Endothelial cell of umbilical vein (primary cell): Measurements from ENCODE around the gene AGBL3. TPM values are rescaled to one million over a fixed set of nuclear protein-coding genes. Genes with fewer than 3 reads are reported as not detected.

Experiments
- BruUV-seq: library from RNA; stranded (reverse); fragments of 400-500 nt; replicated peaks from 2 replicates; lab custom pipeline; 2021; lab: Mats Ljungman, UMichigan
- CTCF ChIA-PET: fragments of 300-600, 350-600 bp; sonication (Branson Sonifier 250); formaldehyde crosslinking; loops from one replicate; lab custom pipeline; 2021; ENCODE audit warnings: antibody characterized with exemption, inconsistent platforms; lab: Charles Lee
- POLR2A ChIA-PET: fragments of 300-600, 350-600 bp; sonication (Branson Sonifier 250); formaldehyde crosslinking; loops from one replicate; lab custom pipeline; 2021; ENCODE audit warnings: antibody characterized with exemption, inconsistent platforms; lab: Charles Lee
- DNase-seq: peaks from one replicate; pipeline ENCODE4 v3.0.0-alpha.2; 2011; ENCODE audit warnings: low read depth, low spot score
- FAIRE-seq: peaks from 2 replicates; lab custom pipeline; 2011; peaks lifted over from hg19 to GRCh38; lab: Jason Lieb, UNC
- H2AFZ ChIP-seq: 2 replicates; pipeline ENCODE4 v1.6.0; 2012; ENCODE audit warnings: low read depth, low read length, control low read depth, inconsistent platforms
- H3K27ac ChIP-seq: 2 replicates; pipeline ENCODE4 v1.5.1; 2011; ENCODE audit warnings: low read depth, mild to moderate bottlenecking, control low read depth, low read length, moderate library complexity; ENCODE audit not compliant: insufficient read depth
- H3K27me3 ChIP-seq, 2 experiments: 2 replicates each; pipeline versions ENCODE4 v1.6.0 to v1.6.1; 2011; ENCODE audit warnings: low read length in 2 of 2, mixed read lengths in 1 of 2; ENCODE audit not compliant: control insufficient read depth in 2 of 2, insufficient read depth in 2 of 2
- H3K36me3 ChIP-seq, 2 experiments: 2 replicates in 1 of 2; 3 replicates in 1 of 2; pipeline ENCODE4 v1.5.1; 2011; ENCODE audit warnings: low read length in 2 of 2, mild to moderate bottlenecking in 1 of 2, moderate library complexity in 1 of 2; ENCODE audit not compliant: control insufficient read depth in 2 of 2, insufficient read depth in 2 of 2; ENCODE audit errors: extremely low read depth in 1 of 2
- H3K4me1 ChIP-seq: 3 replicates; pipeline ENCODE4 v1.5.1; 2011; ENCODE audit warnings: mild to moderate bottlenecking, low read length; ENCODE audit not compliant: control insufficient read depth, insufficient read depth; ENCODE audit errors: extremely low read depth
- H3K4me2 ChIP-seq: 2 replicates; pipeline ENCODE4 v1.6.1; 2011; ENCODE audit warnings: low read length, control low read depth, mixed read lengths; ENCODE audit not compliant: insufficient read depth
- H3K4me3 ChIP-seq, 3 experiments: fragments of 200-600 bp in 1 of 3; sonication (generic), shearing (Covaris generic) in 1 of 3; replicated peaks in 1 of 3; 2 replicates each; pipeline ENCODE4 v1.5.1; 2011 to 2016; ENCODE audit warnings: control low read depth in 3 of 3, low read length in 3 of 3, mild to moderate bottlenecking in 2 of 3, inconsistent platforms in 1 of 3, low read depth in 1 of 3, moderate library complexity in 1 of 3; ENCODE audit not compliant: insufficient read depth in 1 of 3
- H3K79me2 ChIP-seq: 2 replicates; pipeline ENCODE4 v1.6.0; 2012; ENCODE audit warnings: low read length, inconsistent platforms; ENCODE audit not compliant: control insufficient read depth, insufficient read depth
- H3K9ac ChIP-seq: replicated peaks from 2 replicates; pipeline ENCODE3; 2011; ENCODE audit warnings: low read length, control low read depth; ENCODE audit not compliant: insufficient read depth; ENCODE audit errors: extremely low read depth
- H3K9me1 ChIP-seq: replicated peaks from 3 replicates; pipeline ENCODE4 v1.6.0; 2011; ENCODE audit warnings: mild to moderate bottlenecking, low read length; ENCODE audit not compliant: control insufficient read depth, insufficient read depth; ENCODE audit errors: extremely low read depth
- H3K9me3 ChIP-seq: replicated peaks from 2 replicates; pipeline ENCODE4 v1.5.1; 2012; ENCODE audit warnings: low read length, inconsistent platforms; ENCODE audit not compliant: control insufficient read depth, insufficient read depth
- H4K20me1 ChIP-seq: replicated peaks from 2 replicates; pipeline ENCODE3; 2011; ENCODE audit warnings: mild to moderate bottlenecking, low read length; ENCODE audit not compliant: control insufficient read depth, insufficient read depth; ENCODE audit errors: extremely low read depth
- EZH2 ChIP-seq: IDR thresholded peaks from 2 replicates; pipeline ENCODE4 v1.6.1; 2012; ENCODE audit warnings: borderline replicate concordance, low read depth, mild to moderate bottlenecking, moderate library complexity, low read length, inconsistent platforms; ENCODE audit not compliant: severe bottlenecking
- FOS ChIP-seq: IDR thresholded peaks from 2 replicates; pipeline ENCODE4 v1.6.1; 2011; ENCODE audit warnings: mild to moderate bottlenecking, low read length, moderate library complexity, borderline replicate concordance; ENCODE audit not compliant: insufficient read depth
- GATA2 ChIP-seq: IDR thresholded peaks from 2 replicates; pipeline ENCODE4 v1.7.0; 2011; ENCODE audit warnings: low read depth, mild to moderate bottlenecking, moderate library complexity, mixed read lengths, low read length; ENCODE audit not compliant: insufficient read length, insufficient read depth
- JUN ChIP-seq: IDR thresholded peaks from 2 replicates; pipeline ENCODE4 v1.6.1; 2011; ENCODE audit warnings: borderline replicate concordance, low read depth; ENCODE audit not compliant: insufficient read length, insufficient read depth
- MAX ChIP-seq: IDR thresholded peaks from 2 replicates; pipeline ENCODE4 v1.6.1; 2011; ENCODE audit not compliant: insufficient read depth, insufficient read length
- MYC ChIP-seq: IDR thresholded peaks from one replicate; pipeline ENCODE4 v1.6.1; 2011; ENCODE audit warnings: mild to moderate bottlenecking, low read depth, low read length
- POLR2A ChIP-seq: IDR thresholded peaks from 2 replicates; pipeline ENCODE4 v1.6.1; 2012; ENCODE audit warnings: low read depth, mild to moderate bottlenecking, control low read depth, low read length
- POLR2AphosphoS5 ChIP-seq: IDR thresholded peaks from 2 replicates; pipeline ENCODE4 v1.6.1; 2012; ENCODE audit warnings: low read depth, mild to moderate bottlenecking, control low read depth, low read length, moderate library complexity; ENCODE audit not compliant: insufficient read depth
- dilution Hi-C: fragments of 300-500 bp; cut with MboI; formaldehyde crosslinking; loops from one replicate; pipeline ENCODE4 v1.15.0; 2019; ENCODE audit warnings: low sequenced_read_pairs; ENCODE audit not compliant: extremely low pct_ligation_motif_present
- intact Hi-C: fragments of 100-400 bp; cut with micrococcal nuclease; formaldehyde crosslinking; loops from one replicate; pipeline ENCODE4 v1.10.0; 2022
- polyA plus RNA-seq, 4 experiments: library from polyadenylated mRNA; depleted of rRNA in 3 of 4; stranded (reverse) in 3 of 4; unstranded in 1 of 4; fragments of >200 nt; gene quantifications; 2 replicates each; pipeline versions ENCODE4 v1.2.1 to v1.2.3, GENCODE V29; 2011 to 2012; ENCODE audit warnings: missing spikeins in 1 of 4
- total RNA-seq: library from RNA; stranded (reverse); gene quantifications from 2 replicates; pipeline ENCODE4 v1.2.3, GENCODE V29; 2021
- TF ChIP-seq, protein P1 (sequence below), 2 donors: IDR thresholded peaks; 1 replicate in 1 of 2; 2 replicates in 1 of 2; pipeline ENCODE4 v1.5.1; 2011; ENCODE audit warnings: low read length in 2 of 2, mild to moderate bottlenecking in 2 of 2, moderate library complexity in 2 of 2, control low read depth in 1 of 2, inconsistent platforms in 1 of 2, low read depth in 1 of 2; ENCODE audit not compliant: insufficient read depth in 1 of 2; ENCODE audit errors: extremely low read depth in 1 of 2

Gene AGBL3
- total and polyA plus RNA-seq, 2 donors (not counting 3 experiments of a cell fraction or from before 2014, with no cell fraction given): 0.97 to 3.2 TPM

DNA sequence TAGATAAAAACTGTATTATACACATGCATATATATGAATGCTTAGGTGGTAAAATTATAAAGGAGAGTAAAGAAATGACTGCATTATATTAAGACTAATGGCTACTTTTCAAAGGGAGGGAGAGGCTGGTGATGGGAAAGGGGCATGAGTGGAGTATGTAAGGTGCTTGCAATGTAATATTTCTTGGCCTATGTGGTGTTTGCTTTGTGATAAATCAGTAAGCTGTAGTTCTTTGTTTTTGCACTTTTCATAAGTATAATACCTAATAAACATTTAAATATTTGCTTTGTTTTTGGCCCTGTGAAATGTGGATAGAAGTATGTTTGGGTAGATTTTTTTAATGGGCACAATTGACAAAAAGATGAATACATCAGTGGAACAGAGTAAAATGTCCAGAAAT, 25.9 kb downstream of the AGBL3 start:
- Histone ChIP-seq H3K36me3 (no peaks in the 10 kb centered on the region), H3K4me1 (no peaks in the 10 kb centered on the region), H3K9me3 (no peaks in the 10 kb centered on the region), H2AFZ (no peak overlapping the region), H3K27me3 (no peaks in the 10 kb centered on the region), H3K4me3 (no peak overlapping the region), H3K9ac (no peak overlapping the region), H3K4me2 (no peak overlapping the region), H3K79me2 (no peaks in the 10 kb centered on the region), H4K20me1 (no peaks in the 10 kb centered on the region), H3K27ac (no peak overlapping the region), H3K9me1 (no peaks in the 10 kb centered on the region)
- DNase-seq: no peak
- intact Hi-C loops: no loop called here
- POLR2A ChIA-PET: no interaction called here
- CTCF ChIA-PET: no interaction called here
- FAIRE-seq: no peak
- no TSS peak for BruUV-seq
- TF ChIP-seq EZH2 (no peak), POLR2AphosphoS5 (no peak), FOS (no peak), JUN (no peak), GATA2 (no peak), MAX (no peak), MYC (no peak), POLR2A (no peak)
- TF ChIP-seq, protein P1, sequence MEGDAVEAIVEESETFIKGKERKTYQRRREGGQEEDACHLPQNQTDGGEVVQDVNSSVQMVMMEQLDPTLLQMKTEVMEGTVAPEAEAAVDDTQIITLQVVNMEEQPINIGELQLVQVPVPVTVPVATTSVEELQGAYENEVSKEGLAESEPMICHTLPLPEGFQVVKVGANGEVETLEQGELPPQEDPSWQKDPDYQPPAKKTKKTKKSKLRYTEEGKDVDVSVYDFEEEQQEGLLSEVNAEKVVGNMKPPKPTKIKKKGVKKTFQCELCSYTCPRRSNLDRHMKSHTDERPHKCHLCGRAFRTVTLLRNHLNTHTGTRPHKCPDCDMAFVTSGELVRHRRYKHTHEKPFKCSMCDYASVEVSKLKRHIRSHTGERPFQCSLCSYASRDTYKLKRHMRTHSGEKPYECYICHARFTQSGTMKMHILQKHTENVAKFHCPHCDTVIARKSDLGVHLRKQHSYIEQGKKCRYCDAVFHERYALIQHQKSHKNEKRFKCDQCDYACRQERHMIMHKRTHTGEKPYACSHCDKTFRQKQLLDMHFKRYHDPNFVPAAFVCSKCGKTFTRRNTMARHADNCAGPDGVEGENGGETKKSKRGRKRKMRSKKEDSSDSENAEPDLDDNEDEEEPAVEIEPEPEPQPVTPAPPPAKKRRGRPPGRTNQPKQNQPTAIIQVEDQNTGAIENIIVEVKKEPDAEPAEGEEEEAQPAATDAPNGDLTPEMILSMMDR (IDR thresholded peaks at IDR 0.05; ENCODE audit: extremely low read depth in 1 of 2, insufficient read depth in 1 of 2, low read depth in 1 of 2, low read length in 2 of 2): no peak
- dilution Hi-C loops: no loop called here
